Thyroid gland (tissue), 4 donors: ENCODE results near the gene TMEM131L. TPM values are rescaled to one million over a fixed set of nuclear protein-coding genes. Genes with fewer than 3 reads are reported as not detected.

ENCODE experiments used
- DNase-seq, 2 donors: peaks; one replicate each; pipeline ENCODE4 v3.0.0-alpha.2; 2019
- H3K27ac ChIP-seq, 3 donors: fragments of 200-600 bp; sonication (generic); 1 replicate in 2 of 3; 2 replicates in 1 of 3; pipeline ENCODE4 v1.5.1; 2016 to 2019; ENCODE audit warnings: mild to moderate bottlenecking in 1 of 3, moderate library complexity in 1 of 3
- H3K27me3 ChIP-seq: fragments of 200-600 bp; sonication (generic); one replicate; pipeline ENCODE4 v1.5.1; 2019
- H3K36me3 ChIP-seq, 2 donors: fragments of 200-600 bp; sonication (generic); one replicate each; pipeline ENCODE4 v1.5.1; 2016 to 2019
- H3K4me1 ChIP-seq, 2 donors: fragments of 200-600 bp; sonication (generic); one replicate each; pipeline ENCODE4 v1.5.1; 2017 to 2019
- H3K4me3 ChIP-seq, 3 donors: fragments of 200-600 bp; sonication (generic); replicated peaks in 1 of 3; 1 replicate in 2 of 3; 2 replicates in 1 of 3; pipeline ENCODE4 v1.5.1; 2016; ENCODE audit warnings: mild to moderate bottlenecking in 1 of 3
- H3K9me3 ChIP-seq: fragments of 200-600 bp; sonication (generic); one replicate; pipeline ENCODE4 v1.5.1; 2017
- POLR2A ChIP-seq, 2 donors: fragments of 450-650 bp; IDR thresholded peaks; one replicate each; pipeline ENCODE4 v1.6.1; 2017; ENCODE audit warnings: antibody characterized with exemption in 2 of 2, mild to moderate bottlenecking in 2 of 2, moderate library complexity in 1 of 2
- WGBS, 2 donors: methylation state at CpG; one replicate each; pipeline ENCODE4 v1.1.5; 2017; 5-methylcytosine and 5-hydroxymethylcytosine counted together
- intact Hi-C: fragments of 100-400 bp; cut with DNase I; formaldehyde crosslinking; loops from one replicate; pipeline ENCODE4 v1.15.1; 2023
- total RNA-seq, 4 donors: library from RNA; depleted of rRNA; stranded (reverse); fragments of >200 nt; gene quantifications; one replicate each; pipeline ENCODE4 v1.2.3, GENCODE V29; 2016
- TF ChIP-seq, protein P1 (sequence below), 6 experiments: fragments of 200-600 bp in 3 of 6; fragments of 450-650 bp in 3 of 6; sonication (generic) in 3 of 6; IDR thresholded peaks; one replicate each; pipeline ENCODE4 v1.5.1; 2016 to 2019; ENCODE audit warnings: antibody characterized with exemption in 6 of 6, mild to moderate bottlenecking in 2 of 6, inconsistent platforms in 1 of 6, moderate library complexity in 1 of 6

Gene TMEM131L
- total RNA-seq, 4 donors from 2014 or later = 11.1 to 17.9 (median 16.4) TPM

- Histone ChIP-seq H3K36me3 (peaks cover 0 to 12% of the 10 kb centered on the region in 2 donors), H3K9me3 (no peaks in the 10 kb centered on the region), H3K27ac (no peak overlapping the region), H3K27me3 (no peaks in the 10 kb centered on the region), H3K4me3 (no peak overlapping the region), H3K4me1 (no peaks in the 10 kb centered on the region)
- WGBS, 2 donors = 94 to 95% methylated on average over 8 of the region's 8 CpGs
- no peak for DNase-seq
- intact Hi-C loops = no loop called here
- TF ChIP-seq POLR2A (IDR thresholded peaks at IDR 0.05) = no peak
- TF ChIP-seq, protein P1, sequence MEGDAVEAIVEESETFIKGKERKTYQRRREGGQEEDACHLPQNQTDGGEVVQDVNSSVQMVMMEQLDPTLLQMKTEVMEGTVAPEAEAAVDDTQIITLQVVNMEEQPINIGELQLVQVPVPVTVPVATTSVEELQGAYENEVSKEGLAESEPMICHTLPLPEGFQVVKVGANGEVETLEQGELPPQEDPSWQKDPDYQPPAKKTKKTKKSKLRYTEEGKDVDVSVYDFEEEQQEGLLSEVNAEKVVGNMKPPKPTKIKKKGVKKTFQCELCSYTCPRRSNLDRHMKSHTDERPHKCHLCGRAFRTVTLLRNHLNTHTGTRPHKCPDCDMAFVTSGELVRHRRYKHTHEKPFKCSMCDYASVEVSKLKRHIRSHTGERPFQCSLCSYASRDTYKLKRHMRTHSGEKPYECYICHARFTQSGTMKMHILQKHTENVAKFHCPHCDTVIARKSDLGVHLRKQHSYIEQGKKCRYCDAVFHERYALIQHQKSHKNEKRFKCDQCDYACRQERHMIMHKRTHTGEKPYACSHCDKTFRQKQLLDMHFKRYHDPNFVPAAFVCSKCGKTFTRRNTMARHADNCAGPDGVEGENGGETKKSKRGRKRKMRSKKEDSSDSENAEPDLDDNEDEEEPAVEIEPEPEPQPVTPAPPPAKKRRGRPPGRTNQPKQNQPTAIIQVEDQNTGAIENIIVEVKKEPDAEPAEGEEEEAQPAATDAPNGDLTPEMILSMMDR (IDR thresholded peaks at IDR 0.05) = no peak
These were observed 125.3 kb downstream of the TMEM131L start for GRCh38 chr4:153591441-153591840.

DNA sequence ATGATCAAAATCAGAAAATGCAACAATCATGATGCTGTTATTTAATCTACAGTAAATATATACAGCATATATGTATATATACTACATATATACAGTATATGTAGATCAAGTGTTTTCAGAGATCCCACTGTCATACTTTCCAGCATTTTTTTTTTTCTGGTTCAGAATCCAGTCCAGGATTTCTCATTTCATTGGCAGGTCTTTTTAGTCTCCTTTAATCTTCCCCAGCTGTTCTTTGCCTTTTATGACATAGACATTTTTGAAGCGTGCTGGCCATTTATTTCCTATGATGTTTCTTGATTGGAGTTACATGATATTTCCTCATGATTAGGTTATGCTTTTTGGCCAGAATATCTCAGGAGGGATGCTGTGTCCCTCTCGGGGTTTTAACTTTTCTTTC is 125.9 kb downstream of the TMEM131L start:
- no peak for DNase-seq
- TF ChIP-seq, protein P1 (IDR thresholded peaks at IDR 0.05) = no peak
- TF ChIP-seq POLR2A (IDR thresholded peaks at IDR 0.05) = no peak
- no peaks in the 10 kb centered on the region for H3K4me1 ChIP-seq
- intact Hi-C loops = no loop called here
- H3K4me3 ChIP-seq = no peak overlapping the region
- peaks cover 0 to 14% of the 10 kb centered on the region in 2 donors for H3K36me3 ChIP-seq
- H3K27me3 ChIP-seq = no peaks in the 10 kb centered on the region
- no peaks in the 10 kb centered on the region for H3K9me3 ChIP-seq
- no peak overlapping the region for H3K27ac ChIP-seq
- WGBS, 2 donors = 97 to 99% methylated on average over 2 of the region's 2 CpGs

DNA sequence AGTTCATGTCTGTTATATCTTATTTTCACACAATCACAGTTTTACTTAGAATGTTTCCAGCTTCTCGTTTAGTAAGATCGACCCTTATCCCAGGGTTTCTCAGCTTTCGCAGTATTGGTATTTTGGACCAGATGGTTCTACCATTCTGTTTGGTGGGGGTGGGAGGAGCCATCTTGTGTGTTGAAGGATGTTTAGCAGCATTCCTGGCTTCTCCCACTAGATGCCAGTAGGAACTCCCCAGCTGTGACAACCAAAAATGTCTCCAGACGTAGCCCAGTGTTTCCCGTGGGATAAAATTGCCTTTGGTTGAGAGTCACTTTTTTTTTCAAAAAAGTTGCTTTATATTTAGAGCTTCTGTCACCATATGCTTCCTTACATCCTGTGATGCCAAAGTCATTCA is 127.0 kb downstream of the TMEM131L start:
- no peak for DNase-seq
- 93% methylated on average over 5 of the region's 5 CpGs for WGBS, 2 donors
- Histone ChIP-seq H3K36me3 (peaks cover 0 to 14% of the 10 kb centered on the region in 2 donors), H3K9me3 (no peaks in the 10 kb centered on the region), H3K4me1 (no peaks in the 10 kb centered on the region), H3K4me3 (no peak overlapping the region), H3K27ac (no peak overlapping the region), H3K27me3 (no peaks in the 10 kb centered on the region)
- intact Hi-C loops = no loop called here
- TF ChIP-seq POLR2A (IDR thresholded peaks at IDR 0.05) = no peak
- TF ChIP-seq, protein P1 (IDR thresholded peaks at IDR 0.05) = no peak

DNA sequence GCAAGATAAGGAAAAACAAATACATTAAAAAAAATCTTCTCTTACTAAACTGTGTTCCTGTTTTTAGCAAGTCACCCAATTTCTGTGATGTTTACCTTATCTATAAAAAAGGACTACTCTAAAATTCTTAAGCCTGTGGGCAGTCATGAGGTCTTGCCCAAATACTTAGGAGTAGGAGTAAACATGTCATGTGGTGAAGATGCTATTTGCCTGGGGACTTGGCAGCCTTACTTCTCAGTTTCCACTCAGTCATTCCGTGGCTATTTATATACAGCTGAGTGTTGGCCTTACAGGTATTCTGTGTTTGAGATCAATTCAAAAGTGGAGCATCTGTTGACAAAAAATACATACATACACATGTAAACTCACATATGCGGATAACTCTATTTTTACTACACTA is 128.1 kb downstream of the TMEM131L start:
- Histone ChIP-seq H3K4me3 (no peak overlapping the region), H3K9me3 (no peaks in the 10 kb centered on the region), H3K36me3 (peaks cover 6 to 14% of the 10 kb centered on the region in 2 donors), H3K27ac (no peak overlapping the region), H3K27me3 (no peaks in the 10 kb centered on the region), H3K4me1 (no peaks in the 10 kb centered on the region)
- TF ChIP-seq, protein P1 (IDR thresholded peaks at IDR 0.05) = no peak
- TF ChIP-seq POLR2A (IDR thresholded peaks at IDR 0.05) = no peak
- intact Hi-C loops = no loop called here
- DNase-seq = no peak
- WGBS, 2 donors = 83 to 91% methylated on average over 2 of the region's 2 CpGs

GRCh38 chr4:153595894-153596601 is 129.9 kb downstream of the TMEM131L start:
- Histone ChIP-seq H3K36me3 (peaks cover 7 to 8% of the 10 kb centered on the region in 2 donors), H3K4me1 (no peaks in the 10 kb centered on the region), H3K27ac (no peak overlapping the region), H3K4me3 (no peak overlapping the region), H3K27me3 (no peaks in the 10 kb centered on the region), H3K9me3 (no peaks in the 10 kb centered on the region)
- no peak for DNase-seq
- intact Hi-C loops = no loop called here
- WGBS, 2 donors = 93 to 96% methylated on average over 6 of the region's 6 CpGs
- TF ChIP-seq POLR2A (IDR thresholded peaks at IDR 0.05) = no peak
- TF ChIP-seq, protein P1 (IDR thresholded peaks at IDR 0.05) = no peak
